Stimulated activated CD4-positive, alpha-beta T cell treated with anti-CD3 and anti-CD28 coated beads, Interleukin-12 subunit alpha, Interleukin-12 subunit beta, amount 100 ng/mL, for 24 hours (primary cell): ENCODE results near the gene LOXHD1.
A peak's percentile ranks its signal among the peaks of the same experiment; 100 is the strongest.

Source experiments
- DNase-seq, 2 experiments: peaks; one replicate each; pipeline ENCODE4 v3.0.0-alpha.2; 2020; ENCODE audit warnings: low read depth in 2 of 2

LOXHD1 gene

DNA sequence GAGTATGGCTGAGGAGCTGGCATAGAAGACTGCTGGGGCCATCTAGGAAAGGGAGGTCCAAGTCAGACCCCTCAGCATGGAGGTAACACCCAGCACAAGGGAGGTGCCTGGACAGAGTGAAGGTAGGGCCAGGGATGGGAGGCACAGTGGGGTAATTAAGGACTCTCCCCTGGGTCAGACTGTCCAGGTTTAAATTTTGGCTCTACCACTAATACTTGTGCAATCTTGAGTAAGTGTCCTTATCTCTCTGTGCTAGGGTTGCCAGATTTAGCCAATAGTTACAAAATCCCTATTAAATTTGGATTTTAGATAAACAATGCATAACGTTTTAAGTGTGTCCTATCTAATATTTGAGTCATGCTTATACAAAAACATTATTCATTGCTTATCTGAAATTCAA is 109.5 kb downstream of the LOXHD1 start:
- DNase-seq, result no peak

DNA sequence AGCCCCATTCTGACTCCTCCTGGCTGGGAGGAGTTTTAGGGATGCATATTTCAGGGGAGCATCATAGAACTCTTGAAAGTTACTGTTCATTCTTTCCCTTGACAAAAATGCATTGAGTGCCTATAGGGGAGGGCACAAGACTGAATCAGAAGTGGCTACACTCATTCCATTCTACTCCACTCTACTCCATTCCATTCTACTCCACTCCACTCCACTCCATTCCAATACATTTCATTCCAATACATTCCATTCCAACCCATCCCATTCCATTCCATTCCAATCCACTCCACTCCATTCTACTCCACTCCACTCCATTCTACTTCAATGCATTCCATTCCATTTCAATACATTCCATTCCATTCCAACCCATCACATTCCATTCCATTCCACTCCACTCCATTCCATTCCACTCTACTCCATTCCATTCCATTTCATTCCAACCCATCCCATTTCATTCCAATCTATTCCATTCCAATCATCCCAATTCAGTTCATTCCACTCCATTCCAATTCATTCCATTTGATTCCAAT is 110.8 kb downstream of the LOXHD1 start:
- no peak for DNase-seq

DNA sequence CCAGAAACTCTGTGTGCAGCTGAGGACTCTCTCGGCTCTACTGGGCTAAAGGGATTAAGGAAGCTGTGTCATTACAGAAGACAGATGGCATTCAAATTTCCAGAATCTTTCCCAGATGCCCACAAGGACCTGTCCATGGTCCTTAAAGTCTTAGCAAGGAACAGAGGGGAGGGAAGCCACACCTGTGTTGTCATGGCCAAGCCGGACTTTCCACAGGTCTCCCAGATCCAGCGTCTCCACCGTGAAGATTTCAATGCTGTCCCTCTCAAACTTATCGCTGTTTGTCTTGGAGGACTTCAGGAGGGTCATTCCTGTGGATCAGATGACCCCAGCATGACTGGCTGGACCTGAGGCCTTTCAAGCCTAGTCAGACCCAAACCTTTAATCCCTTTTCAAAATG is 114.5 kb downstream of the LOXHD1 start:
- DNase-seq, result no peak

DNA sequence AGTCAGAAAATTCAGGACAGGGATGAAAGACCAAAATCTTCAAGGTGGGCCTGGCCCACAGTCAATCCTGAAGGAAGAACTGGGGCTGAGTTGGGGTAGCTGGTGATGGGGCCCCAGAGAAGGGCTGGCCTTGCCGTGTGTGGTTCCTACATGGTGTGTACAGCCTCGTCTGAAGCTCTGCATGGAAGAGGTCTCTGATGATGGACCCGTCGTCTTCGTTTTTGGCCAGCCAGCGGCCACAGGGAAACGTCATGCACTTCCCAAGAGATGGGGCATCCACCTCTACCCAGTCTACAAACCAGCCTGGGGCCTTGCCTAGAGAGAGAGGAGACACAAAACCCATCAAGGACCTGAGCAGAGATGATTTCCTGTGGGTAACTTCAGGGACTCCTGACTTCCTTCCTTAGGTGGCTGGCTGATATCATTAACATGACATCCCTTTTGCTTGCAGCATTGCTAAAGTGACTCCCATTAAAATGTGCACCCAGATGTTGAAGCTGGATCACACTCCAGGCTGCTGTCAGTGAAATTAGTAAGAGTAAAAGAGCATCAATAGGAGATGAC is 115.3 kb downstream of the LOXHD1 start:
- DNase-seq, result no peak

DNA sequence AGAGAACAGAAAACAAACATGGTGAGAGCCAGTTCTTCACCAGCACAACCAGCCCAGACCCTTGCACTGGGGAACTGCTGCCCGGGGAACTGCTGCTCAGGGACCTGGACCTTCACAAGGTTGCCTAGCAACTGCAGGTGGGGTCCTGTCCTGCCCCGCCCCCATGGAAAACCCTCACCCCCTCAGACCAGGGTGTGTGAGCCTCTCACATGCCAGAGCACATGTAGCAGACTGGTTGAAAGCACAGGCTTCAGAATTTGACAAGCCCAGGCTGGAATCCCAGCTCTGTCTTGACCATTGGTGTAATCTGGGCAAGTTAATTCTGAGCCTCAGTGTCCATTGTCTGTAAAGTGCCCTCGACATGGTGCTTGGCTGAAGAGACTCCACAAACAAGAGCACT is 118.6 kb downstream of the LOXHD1 start:
- no peak for DNase-seq

DNA sequence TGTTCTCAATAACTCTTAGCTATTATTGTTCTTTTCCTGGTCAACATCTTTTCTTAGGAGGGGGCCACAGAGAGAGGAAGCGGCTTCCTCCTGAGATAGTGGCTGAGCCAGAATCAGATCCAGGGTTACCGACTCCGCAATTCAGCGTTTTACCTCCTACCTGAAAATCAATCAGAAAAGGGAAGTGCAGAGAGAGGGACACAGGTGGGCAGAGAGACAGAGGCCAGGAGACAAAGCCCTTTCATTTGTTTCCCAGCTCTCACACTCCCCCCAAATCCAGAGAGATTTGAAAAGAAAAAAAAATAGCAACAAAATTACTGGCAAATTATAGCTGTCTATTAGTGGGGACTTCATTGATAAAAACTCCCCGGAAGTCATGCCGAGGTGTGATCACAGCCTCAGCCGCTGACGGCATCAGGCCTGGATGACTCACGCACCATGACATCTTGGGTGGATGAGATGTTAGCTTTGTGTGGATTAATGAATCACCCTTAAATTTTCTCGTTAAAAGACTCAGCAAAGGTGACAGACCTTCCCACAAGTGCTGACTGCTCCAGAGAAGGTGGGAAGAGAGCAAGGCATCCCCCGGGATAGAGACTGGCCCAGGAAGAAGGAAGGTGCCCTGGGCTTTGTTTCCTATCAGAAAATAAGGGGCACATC is 120.7 kb downstream of the LOXHD1 start:
- no peak for DNase-seq

DNA sequence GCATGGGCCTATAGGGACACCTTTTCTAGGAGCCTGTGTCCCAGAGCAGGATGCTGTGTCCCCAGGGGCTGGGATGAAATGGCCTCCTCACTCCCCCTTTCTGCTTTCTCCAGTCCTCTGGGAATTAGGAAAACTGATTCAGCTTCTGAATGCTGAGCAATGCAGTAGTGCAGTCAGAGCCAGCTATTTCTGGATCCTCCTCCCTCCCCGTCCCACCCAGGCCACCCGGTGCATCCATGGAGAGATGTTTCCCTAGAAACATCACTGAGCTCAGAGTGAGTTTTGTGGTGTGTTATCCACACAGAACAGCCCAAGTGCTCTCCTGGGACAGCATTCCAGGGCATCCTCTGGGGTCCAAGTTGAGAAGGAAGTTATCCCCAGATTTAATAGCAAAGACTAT is 125.5 kb downstream of the LOXHD1 start:
- no peak for DNase-seq

DNA sequence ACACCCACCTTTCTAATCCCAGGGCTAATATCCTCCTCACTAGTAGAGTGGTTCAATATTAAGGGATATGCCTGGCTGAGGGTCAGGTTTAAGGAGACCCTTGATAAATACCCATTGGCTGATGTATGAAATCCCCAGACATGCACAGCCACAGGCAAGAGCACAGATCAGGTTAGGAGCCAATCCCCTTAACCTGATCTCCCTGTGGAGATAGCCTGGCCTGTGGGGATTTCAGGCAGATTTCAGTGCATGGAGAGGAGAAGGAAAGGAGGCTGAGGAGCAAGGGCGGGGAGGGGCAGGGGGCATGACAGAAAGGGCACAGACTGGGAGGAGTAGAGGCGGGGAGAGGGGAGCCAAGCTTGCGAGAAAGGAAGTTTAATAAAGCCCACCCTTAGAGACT is 129.0 kb downstream of the LOXHD1 start:
- no peak for DNase-seq

DNA sequence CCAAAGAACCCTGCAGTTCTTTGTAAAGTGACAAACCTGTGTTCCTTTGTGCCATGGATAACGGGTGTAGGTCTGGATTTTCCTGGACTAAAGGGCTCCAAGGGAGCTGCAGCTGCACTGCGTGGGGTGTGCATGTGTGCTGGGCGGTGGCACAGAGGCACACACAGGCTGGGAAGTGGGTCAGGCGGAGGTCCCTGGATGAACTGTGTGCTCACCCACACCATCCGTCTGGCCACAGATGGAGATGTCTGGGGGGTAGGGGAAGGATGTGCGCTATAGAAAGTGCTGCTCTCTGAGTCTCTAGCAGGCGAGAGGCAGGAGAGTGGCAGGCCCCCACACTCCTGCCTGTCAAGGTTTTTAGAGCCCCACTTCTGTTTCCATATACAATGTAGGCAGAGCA is 137.2 kb downstream of the LOXHD1 start:
- no peak for DNase-seq

DNA sequence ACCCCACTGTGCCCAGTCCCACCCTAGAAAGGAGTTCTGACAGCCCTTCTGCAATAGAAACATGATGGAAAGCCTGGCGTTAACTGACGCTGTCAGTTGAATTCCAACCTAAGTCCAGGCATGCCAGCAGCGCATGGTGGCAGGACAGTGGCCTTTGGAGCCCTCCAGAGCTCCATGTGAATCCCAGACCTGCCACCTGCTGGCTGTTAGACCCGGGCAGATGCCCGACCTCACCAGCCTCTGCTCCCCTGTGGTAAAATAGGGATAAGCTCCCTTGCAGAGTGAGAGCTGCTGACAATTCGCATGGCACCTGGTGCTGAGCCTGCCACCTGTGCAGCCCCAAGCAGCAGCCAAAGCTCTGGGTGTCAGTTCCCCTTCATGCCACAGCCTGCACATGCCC is 138.6 kb downstream of the LOXHD1 start:
- no peak for DNase-seq

DNA sequence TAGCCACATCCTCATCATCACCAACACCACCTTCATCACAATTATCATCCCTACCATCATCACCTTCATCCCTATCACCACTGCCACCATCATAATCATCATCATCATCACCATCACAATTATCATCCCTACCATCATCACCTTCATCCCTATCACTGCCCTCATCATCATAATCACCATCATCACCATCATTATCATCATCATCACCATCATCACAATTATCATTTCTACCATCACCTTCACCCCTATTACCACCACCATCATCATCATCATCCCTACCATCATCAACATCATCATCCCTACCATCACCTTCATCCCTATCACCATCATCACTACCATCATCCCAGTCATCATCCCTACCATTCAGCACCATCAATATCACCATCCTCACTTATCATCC is 140.5 kb downstream of the LOXHD1 start:
- no peak for DNase-seq

DNA sequence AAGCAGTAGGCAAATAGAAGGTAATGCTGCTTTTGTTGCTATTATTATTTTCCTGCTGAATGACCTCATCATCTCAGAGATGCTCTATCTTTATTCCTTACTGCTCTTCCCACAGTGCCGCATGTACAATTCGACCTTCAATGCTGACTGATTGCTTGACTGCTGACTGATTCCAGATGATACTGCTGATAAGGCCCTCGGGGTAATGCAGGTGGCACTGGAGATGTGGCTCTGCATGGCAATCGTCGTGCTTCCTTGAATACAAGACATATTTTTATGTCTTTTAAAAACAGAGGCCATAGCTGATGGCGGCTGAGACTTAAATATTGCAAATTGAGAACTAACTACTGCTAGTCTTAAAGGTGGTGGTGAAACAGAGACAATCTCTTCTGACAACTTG is 146.6 kb downstream of the LOXHD1 start:
- DNase-seq, result no peak

DNA sequence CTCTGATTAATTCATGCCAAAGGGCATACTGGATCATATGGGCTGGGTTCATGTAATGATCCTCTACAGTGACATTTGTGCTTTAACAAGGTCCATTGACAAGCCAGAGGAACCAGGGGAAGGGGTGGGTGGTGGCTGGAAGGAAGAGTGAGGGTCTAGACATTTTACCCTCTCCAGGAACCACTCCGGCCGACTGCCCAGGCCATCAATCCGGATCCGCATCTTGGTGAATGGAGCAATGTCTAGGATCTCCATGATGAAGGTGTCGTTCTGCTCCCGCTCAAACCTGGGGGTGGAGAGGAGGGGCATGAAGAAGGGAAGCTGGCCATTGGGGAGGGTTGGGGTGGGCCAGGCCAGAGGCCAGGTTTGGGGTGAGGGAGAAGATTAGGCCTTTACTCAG is 147.5 kb downstream of the LOXHD1 start:
- no peak for DNase-seq

DNA sequence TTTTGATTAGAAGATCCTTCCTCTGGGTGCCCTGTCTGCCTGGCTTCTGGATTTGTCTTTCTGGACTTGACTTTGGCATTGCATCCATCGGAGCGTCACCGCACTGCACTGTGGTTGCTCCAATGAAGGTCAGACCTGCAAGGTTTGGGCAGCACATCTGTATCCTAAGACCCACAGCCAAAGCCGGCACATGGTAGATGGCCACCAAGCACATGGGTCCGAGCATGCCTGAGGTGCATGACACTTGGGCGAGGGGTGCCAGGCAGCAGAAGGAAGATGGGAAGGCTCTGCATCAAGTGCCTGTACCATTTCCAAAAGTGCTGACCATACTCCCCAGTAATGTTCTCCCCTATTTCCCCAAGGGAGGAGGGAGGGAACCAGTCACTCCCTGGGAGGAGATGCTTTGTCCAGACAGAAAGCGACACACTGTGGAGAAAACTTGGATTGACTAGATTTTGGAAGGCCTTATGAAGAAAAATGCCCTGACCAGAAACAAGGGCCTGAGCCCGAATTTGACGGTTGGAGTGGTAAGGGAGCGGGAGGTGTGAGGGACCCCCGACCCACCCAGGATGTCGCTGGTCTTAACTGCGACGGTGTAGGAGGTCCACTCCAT is 149.9 kb downstream of the LOXHD1 start:
- no peak for DNase-seq

DNA sequence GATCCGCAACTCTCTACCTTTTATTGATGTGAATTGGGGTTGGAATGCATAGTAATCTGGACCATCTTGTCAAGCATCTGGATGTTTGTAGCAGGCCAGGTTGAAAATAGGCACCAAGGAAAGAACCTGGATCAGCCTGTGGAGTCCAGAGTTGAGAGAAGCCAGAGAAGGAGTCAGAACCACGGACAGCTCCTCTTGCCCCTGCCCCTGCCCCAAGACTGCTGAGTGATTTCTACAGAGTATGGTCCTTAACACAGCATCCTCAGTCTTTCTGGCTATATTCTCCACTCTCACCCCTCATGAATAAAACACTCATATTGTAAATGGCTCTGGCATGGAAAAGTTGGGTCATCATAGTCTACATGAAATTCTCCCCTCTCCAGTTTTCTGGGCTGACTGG is 154.6 kb downstream of the LOXHD1 start:
- no peak for DNase-seq

DNA sequence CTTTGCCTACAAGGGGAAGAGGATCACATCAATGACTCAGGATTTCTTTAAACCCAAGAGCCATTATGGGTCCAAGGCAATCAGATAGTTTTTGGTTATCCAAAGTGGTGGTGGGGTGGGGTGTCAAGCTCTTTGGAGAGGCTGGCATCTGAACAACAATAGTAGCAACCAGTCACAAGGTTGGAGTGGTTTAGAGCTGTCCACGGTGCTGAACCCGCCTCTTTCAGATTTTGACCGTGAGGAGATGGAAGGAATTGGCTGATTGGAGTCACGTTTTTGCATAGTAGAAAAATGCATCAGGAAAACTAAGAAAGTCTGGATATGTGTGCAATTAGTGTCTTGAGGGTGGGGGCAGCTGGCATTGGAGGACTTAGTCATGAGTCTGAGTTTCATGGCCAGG is 159.9 kb downstream of the LOXHD1 start:
- peak in 1 of 2 experiments; percentile 10 for DNase-seq

DNA sequence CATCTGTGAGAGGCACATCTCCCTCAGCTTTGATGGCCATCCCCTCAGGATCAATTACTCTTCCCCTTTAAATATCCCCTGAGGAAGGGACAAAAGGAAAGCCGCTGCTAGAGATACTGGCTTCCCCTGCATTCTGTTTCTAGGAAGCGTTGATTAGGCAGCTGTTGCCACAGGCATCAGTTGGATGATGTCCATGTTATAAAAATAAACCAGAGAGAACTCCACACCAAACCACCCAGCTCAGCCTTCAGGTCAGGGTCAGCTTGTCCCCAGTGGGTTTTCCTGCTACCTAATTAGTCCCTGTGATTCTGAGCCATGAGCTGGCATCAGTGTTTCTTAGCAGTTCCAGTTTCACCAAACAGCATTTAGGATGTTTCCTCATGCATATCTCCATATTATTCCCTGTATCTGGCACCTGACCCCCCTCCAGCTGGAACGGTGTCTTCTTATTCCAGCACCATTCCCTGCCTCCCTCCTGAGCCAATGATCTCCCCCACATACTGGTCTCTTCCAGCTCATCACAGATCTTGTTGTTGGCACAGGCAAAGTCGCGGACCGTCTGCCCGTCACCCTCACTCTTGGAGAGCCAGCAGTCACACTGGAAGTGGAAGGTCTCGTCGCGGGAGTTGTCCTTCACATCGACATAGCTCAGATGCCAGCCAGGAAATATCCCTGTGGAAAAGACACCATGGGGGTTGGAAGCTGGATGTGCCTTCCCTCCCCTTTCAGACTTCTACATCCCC is 168.4 kb downstream of the LOXHD1 start:
- no peak for DNase-seq

DNA sequence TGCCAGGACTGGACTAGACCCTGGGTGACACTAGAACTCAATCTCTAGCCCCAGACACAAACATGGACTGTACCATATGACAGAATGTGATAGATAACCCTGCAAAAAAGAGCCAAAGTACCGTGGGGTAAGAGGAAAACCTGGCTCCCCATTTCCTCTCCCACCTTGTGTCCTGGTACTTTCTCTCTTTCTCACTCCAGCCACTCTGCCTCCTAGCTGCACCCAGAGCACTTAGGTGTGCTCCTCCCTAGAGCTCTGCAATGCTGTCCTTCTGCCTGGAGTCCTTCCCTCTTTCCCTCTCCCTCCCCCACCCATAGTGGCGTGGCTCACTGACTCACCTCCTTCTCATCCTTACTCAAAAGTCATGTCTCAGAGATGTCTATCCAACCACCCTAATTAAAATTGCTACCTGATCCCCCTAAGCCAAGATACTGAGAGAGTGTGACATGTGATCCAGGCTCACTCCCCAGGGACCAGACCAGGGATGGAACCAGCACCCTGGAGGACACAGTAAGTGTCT is 171.3 kb downstream of the LOXHD1 start:
- DNase-seq, result no peak

DNA sequence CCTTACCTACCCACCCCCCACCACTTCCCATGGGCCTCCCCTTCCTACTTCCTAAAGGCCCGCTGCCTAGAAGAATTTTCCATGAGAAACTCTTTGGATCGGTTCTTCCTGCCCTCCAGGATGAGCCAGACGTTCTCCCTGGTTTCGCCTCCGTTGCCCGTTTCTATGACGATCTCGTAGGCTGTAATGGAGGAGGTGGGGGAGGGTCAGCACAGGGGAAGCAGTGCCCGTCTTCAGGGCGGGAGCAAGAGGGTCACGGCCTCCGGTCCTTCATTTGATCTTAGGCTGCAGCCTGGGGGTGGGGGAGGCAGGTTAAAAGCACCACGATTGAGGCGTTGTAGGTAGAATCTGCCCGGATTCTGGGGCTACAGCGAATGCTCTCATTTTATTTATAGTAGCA is 172.0 kb downstream of the LOXHD1 start:
- no peak for DNase-seq

DNA sequence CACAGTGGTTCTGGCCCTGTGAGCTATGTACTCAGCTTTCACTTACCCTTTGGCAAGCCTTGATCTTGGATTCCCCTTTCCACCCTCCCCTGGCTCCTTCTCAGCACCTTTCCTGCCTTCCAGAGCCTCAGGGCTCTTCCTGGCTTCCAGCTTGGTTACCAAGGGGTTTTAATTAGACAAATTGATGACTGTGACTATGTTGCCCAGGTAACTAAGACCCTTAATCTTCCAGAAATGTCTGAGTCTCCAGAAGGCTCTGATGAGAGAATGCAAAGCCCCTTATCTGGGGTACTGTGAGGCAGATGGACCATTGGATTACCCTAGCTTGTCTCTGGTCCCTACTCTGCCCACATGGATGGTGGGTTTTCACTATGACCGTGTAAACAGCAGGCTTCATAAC is 174.2 kb downstream of the LOXHD1 start:
- no peak for DNase-seq

DNA sequence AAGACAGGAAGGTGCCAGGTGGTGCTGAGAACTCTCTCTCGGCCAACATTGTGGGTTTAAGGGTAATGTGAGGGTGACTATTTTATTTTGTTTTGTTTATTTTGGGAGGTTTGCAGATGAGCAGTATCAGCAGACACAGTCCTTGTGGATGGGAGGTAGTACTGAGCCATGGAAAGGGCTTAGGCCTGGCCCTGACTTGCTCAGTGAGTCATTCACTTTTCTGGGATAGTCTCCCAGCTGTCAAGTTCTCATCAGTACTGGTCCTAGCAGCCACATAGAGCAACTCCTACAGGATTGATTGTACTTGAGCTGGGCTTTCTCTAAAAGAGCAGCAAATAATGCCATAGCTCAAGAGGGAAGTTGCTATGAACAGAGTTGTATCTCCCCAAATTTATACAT is 175.2 kb downstream of the LOXHD1 start:
- DNase-seq, result no peak

DNA sequence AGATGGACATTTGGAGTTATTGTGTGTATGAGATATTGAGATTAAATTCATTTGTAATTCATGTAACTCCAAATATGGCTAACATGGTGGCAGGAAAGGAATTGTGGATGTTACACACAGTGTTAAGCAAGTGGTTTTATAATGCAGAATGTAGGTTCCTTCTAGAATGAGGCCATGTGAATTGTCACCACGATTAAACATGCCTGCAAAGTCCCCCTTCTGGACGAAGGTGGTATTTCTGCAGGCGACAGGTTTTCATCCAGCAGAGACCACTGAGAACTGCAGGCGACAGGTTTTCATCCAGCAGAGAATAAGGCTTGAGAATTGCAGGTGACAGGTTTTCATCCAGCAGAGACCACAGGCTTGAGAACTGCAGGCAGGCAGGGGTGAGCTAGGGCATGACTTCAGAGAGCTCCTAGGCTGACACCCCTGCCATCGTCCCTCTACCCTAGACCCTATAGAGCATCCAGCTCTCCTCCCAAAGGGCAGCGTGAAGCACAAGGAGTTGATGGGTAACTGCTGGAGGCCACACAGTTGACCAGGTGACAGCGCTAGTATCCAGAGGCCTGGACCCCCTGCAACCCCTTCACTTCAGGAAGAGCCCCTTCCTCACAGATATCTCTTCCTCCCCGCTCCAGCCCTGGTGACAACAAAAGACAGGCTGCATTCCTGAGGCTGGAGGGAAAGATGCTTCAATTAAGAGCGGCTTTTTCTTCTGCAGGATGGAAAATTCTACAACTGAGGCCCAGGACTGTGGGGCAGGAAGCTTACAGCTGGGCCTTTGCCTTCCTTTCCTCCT is 175.8 kb downstream of the LOXHD1 start:
- peak in 1 of 2 experiments; percentile 33 for DNase-seq
